HepG2 (cell line): Measurements from ENCODE around the gene NR0B1. TPM values are rescaled to one million over a fixed set of nuclear protein-coding genes. Genes with fewer than 3 reads are reported as not detected.

Experiments
- BCL6 ChIP-seq: IDR thresholded peaks from 2 replicates; pipeline ENCODE4 v1.6.1; 2016; ENCODE audit warnings: missing genetic modification reagents, missing compliant biosample characterization
- EHMT2 ChIP-seq: fragments of 200-600 bp; sonication (generic); IDR thresholded peaks from 2 replicates; pipeline ENCODE4 v1.7.0; 2017; ENCODE audit warnings: antibody characterized with exemption, low read depth, low read length, borderline replicate concordance
- HMG20B ChIP-seq: conservative IDR thresholded peaks from 2 replicates; pipeline ENCODE4 v1.6.1; 2016; ENCODE audit warnings: missing genetic modification reagents, missing compliant biosample characterization
- NR2F6 ChIP-seq, 2 experiments: IDR thresholded peaks; 2 replicates each; pipeline ENCODE4 v1.6.1; 2016; ENCODE audit warnings: antibody characterized with exemption in 1 of 2, mild to moderate bottlenecking in 1 of 2
- POGZ ChIP-seq: sonication (generic); formaldehyde crosslinking; IDR thresholded peaks from 2 replicates; pipeline ENCODE4 v1.4.0; 2020; ENCODE audit warnings: mild to moderate bottlenecking, missing genetic modification reagents
- RXRA ChIP-seq: sonication (generic); formaldehyde crosslinking; IDR thresholded peaks from 2 replicates; pipeline ENCODE4 v1.5.1; 2020; ENCODE audit warnings: missing genetic modification reagents
- SAP130 ChIP-seq: IDR thresholded peaks from 2 replicates; pipeline ENCODE4 v1.6.1; 2016; ENCODE audit warnings: low read depth
- ZEB1 ChIP-seq: IDR thresholded peaks from 2 replicates; pipeline ENCODE4 v1.6.1; 2012; ENCODE audit warnings: mild to moderate bottlenecking, low read depth, inconsistent platforms; ENCODE audit not compliant: insufficient replicate concordance
- ZMYM4 ChIP-seq: sonication (generic); formaldehyde crosslinking; IDR thresholded peaks from 2 replicates; pipeline ENCODE4 v1.8.1; 2023; ENCODE audit warnings: mild to moderate bottlenecking, missing genetic modification reagents
- ZNF264 ChIP-seq: sonication (generic); formaldehyde crosslinking; IDR thresholded peaks from 2 replicates; pipeline ENCODE4 v1.4.0; 2020; ENCODE audit warnings: missing genetic modification reagents
- polyA plus RNA-seq, 8 experiments: library from polyadenylated mRNA; depleted of rRNA in 3 of 8; stranded (reverse) in 7 of 8; unstranded in 1 of 8; fragments of >200 nt; fragmentation: Illumina TruSeq in 4 of 8; extraction: Trizol in 4 of 8; gene quantifications; 2 replicates each; pipeline versions ENCODE4 v1.2.1 to v1.2.3, GENCODE V29; 2011 to 2016; ENCODE audit warnings: low read depth in 4 of 8, missing spikeins in 1 of 8, mixed read lengths in 1 of 8; ENCODE audit not compliant: insufficient read depth in 1 of 8
- total RNA-seq, 5 experiments: library from RNA; depleted of rRNA; stranded (reverse); fragments of >200 nt; fragmentation: Illumina TruSeq; extraction: Trizol; gene quantifications; 2 replicates each; pipeline ENCODE4 v1.2.3, GENCODE V29; 2016; ENCODE audit warnings: low read depth in 1 of 5
- TF ChIP-seq, protein P1 (sequence below): sonication (generic); formaldehyde crosslinking; IDR thresholded peaks from 2 replicates; pipeline ENCODE4 v1.4.0; 2020; ENCODE audit warnings: mild to moderate bottlenecking, missing genetic modification reagents
- TF ChIP-seq, protein P2 (sequence below): IDR thresholded peaks from 2 replicates; pipeline ENCODE4 v1.6.1; 2016
- TF ChIP-seq, protein P3 (sequence below): sonication (generic); formaldehyde crosslinking; IDR thresholded peaks from 2 replicates; pipeline ENCODE4 v1.4.0; 2020; ENCODE audit warnings: missing genetic modification reagents
- TF ChIP-seq, protein P4 (sequence below): sonication (generic); formaldehyde crosslinking; IDR thresholded peaks from 2 replicates; pipeline ENCODE4 v1.4.0; 2020; ENCODE audit warnings: mild to moderate bottlenecking, missing genetic modification reagents
- TF ChIP-seq, protein P5 (sequence below): IDR thresholded peaks from 2 replicates; pipeline ENCODE4 v1.4.0; 2020; ENCODE audit warnings: mild to moderate bottlenecking, missing genetic modification reagents
- TF ChIP-seq, protein P6 (sequence below): IDR thresholded peaks from 2 replicates; pipeline ENCODE4 v1.6.1; 2016; ENCODE audit warnings: missing genetic modification reagents, missing compliant biosample characterization
- TF ChIP-seq, protein P7 (sequence below): sonication (generic); formaldehyde crosslinking; IDR thresholded peaks from 2 replicates; pipeline ENCODE4 v1.8.0; 2022; ENCODE audit warnings: missing genetic modification reagents, mild to moderate bottlenecking, moderate library complexity, borderline replicate concordance

NR0B1 gene
- total and polyA plus RNA-seq, 2 of the 13 experiments (the other 11 are each of a cell fraction or from before 2014, with no cell fraction given), result not detected

DNA sequence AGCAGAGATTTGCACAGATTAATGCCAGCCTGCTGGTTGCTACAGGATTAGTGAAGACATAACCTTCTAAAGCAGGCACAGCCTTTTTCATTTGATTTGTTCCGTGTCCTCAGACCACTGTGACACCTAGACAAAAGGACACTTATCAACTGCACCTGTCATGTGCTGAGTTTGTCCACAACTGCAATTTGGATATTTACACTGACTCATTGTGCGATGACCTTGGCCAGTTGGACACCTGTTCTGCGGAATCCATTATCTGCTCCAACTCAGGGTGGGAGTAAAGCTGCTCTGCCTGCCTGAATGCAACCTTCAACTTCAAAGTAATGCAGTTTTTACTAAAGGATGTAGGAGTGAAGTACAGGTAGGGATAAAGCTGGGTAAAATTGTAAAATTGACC lies 4.1 kb upstream of the NR0B1 start (continued):
- TF ChIP-seq, protein P1, sequence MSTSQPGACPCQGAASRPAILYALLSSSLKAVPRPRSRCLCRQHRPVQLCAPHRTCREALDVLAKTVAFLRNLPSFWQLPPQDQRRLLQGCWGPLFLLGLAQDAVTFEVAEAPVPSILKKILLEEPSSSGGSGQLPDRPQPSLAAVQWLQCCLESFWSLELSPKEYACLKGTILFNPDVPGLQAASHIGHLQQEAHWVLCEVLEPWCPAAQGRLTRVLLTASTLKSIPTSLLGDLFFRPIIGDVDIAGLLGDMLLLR (CRISPR knock-in tag), result no peak
- TF ChIP-seq, protein P2, sequence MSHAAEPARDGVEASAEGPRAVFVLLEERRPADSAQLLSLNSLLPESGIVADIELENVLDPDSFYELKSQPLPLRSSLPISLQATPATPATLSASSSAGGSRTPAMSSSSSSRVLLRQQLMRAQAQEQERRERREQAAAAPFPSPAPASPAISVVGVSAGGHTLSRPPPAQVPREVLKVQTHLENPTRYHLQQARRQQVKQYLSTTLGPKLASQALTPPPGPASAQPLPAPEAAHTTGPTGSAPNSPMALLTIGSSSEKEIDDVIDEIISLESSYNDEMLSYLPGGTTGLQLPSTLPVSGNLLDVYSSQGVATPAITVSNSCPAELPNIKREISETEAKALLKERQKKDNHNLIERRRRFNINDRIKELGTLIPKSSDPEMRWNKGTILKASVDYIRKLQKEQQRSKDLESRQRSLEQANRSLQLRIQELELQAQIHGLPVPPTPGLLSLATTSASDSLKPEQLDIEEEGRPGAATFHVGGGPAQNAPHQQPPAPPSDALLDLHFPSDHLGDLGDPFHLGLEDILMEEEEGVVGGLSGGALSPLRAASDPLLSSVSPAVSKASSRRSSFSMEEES (CRISPR knock-in tag), result peak; percentile 91
- TF ChIP-seq ZNF264 (CRISPR knock-in tag), result no peak
- TF ChIP-seq RXRA, result peak; percentile 49; the same call in 1 of the 2 replicates
- TF ChIP-seq ZMYM4 (CRISPR knock-in tag), result peak; percentile 40; the same call in 1 of the 2 replicates
- peak; percentile 49; the same call in 1 of the 2 replicates for TF ChIP-seq EHMT2
- 0 out of 2 replicates have a peak, but pooled peaks have one; percentile 26 for TF ChIP-seq NR2F6 (IDR thresholded peaks at IDR 0.05)
- TF ChIP-seq NR2F6 (CRISPR knock-in tag; IDR thresholded peaks at IDR 0.05), result 0 out of 2 replicates have a peak, but pooled peaks have one; percentile 33
- peak; percentile 89 for TF ChIP-seq ZEB1
- TF ChIP-seq, protein P3, sequence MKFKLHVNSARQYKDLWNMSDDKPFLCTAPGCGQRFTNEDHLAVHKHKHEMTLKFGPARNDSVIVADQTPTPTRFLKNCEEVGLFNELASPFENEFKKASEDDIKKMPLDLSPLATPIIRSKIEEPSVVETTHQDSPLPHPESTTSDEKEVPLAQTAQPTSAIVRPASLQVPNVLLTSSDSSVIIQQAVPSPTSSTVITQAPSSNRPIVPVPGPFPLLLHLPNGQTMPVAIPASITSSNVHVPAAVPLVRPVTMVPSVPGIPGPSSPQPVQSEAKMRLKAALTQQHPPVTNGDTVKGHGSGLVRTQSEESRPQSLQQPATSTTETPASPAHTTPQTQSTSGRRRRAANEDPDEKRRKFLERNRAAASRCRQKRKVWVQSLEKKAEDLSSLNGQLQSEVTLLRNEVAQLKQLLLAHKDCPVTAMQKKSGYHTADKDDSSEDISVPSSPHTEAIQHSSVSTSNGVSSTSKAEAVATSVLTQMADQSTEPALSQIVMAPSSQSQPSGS (CRISPR knock-in tag), result 0 out of 2 replicates have a peak, but pooled peaks have one; percentile 27
- TF ChIP-seq, protein P4, sequence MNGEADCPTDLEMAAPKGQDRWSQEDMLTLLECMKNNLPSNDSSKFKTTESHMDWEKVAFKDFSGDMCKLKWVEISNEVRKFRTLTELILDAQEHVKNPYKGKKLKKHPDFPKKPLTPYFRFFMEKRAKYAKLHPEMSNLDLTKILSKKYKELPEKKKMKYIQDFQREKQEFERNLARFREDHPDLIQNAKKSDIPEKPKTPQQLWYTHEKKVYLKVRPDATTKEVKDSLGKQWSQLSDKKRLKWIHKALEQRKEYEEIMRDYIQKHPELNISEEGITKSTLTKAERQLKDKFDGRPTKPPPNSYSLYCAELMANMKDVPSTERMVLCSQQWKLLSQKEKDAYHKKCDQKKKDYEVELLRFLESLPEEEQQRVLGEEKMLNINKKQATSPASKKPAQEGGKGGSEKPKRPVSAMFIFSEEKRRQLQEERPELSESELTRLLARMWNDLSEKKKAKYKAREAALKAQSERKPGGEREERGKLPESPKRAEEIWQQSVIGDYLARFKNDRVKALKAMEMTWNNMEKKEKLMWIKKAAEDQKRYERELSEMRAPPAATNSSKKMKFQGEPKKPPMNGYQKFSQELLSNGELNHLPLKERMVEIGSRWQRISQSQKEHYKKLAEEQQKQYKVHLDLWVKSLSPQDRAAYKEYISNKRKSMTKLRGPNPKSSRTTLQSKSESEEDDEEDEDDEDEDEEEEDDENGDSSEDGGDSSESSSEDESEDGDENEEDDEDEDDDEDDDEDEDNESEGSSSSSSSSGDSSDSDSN (CRISPR knock-in tag), result no peak
- 0 out of 2 replicates have a peak, but pooled peaks have one; percentile 18 for TF ChIP-seq SAP130 (CRISPR knock-in tag)
- 0 out of 2 replicates have a peak, but pooled peaks have one; percentile 38 for TF ChIP-seq POGZ (CRISPR knock-in tag)
- 0 out of 2 replicates have a peak, but pooled peaks have one; percentile 19 for TF ChIP-seq HMG20B
- TF ChIP-seq, protein P5, sequence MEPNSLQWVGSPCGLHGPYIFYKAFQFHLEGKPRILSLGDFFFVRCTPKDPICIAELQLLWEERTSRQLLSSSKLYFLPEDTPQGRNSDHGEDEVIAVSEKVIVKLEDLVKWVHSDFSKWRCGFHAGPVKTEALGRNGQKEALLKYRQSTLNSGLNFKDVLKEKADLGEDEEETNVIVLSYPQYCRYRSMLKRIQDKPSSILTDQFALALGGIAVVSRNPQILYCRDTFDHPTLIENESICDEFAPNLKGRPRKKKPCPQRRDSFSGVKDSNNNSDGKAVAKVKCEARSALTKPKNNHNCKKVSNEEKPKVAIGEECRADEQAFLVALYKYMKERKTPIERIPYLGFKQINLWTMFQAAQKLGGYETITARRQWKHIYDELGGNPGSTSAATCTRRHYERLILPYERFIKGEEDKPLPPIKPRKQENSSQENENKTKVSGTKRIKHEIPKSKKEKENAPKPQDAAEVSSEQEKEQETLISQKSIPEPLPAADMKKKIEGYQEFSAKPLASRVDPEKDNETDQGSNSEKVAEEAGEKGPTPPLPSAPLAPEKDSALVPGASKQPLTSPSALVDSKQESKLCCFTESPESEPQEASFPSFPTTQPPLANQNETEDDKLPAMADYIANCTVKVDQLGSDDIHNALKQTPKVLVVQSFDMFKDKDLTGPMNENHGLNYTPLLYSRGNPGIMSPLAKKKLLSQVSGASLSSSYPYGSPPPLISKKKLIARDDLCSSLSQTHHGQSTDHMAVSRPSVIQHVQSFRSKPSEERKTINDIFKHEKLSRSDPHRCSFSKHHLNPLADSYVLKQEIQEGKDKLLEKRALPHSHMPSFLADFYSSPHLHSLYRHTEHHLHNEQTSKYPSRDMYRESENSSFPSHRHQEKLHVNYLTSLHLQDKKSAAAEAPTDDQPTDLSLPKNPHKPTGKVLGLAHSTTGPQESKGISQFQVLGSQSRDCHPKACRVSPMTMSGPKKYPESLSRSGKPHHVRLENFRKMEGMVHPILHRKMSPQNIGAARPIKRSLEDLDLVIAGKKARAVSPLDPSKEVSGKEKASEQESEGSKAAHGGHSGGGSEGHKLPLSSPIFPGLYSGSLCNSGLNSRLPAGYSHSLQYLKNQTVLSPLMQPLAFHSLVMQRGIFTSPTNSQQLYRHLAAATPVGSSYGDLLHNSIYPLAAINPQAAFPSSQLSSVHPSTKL (CRISPR knock-in tag), result peak; percentile 81
- TF ChIP-seq BCL6, result 0 out of 2 replicates have a peak, but pooled peaks have one; percentile 13
- TF ChIP-seq, protein P6, sequence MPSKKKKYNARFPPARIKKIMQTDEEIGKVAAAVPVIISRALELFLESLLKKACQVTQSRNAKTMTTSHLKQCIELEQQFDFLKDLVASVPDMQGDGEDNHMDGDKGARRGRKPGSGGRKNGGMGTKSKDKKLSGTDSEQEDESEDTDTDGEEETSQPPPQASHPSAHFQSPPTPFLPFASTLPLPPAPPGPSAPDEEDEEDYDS, result no peak
- TF ChIP-seq, protein P7, sequence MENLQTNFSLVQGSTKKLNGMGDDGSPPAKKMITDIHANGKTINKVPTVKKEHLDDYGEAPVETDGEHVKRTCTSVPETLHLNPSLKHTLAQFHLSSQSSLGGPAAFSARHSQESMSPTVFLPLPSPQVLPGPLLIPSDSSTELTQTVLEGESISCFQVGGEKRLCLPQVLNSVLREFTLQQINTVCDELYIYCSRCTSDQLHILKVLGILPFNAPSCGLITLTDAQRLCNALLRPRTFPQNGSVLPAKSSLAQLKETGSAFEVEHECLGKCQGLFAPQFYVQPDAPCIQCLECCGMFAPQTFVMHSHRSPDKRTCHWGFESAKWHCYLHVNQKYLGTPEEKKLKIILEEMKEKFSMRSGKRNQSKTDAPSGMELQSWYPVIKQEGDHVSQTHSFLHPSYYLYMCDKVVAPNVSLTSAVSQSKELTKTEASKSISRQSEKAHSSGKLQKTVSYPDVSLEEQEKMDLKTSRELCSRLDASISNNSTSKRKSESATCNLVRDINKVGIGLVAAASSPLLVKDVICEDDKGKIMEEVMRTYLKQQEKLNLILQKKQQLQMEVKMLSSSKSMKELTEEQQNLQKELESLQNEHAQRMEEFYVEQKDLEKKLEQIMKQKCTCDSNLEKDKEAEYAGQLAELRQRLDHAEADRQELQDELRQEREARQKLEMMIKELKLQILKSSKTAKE (CRISPR knock-in tag), result peak; percentile 43; the same call in 1 of the 2 replicates
